NCI-H1436 (cell line): Measurements from ENCODE around the gene CCP110.
A peak's percentile ranks its signal among the peaks of the same experiment; 100 is the strongest.

ENCODE experiments used
- DNase-seq: peaks from one replicate; lab custom pipeline; 2025; lab: John Stamatoyannopoulos, UW

Gene CCP110

GRCh38 chr16:19599968-19600716 is 76.4 kb downstream of the CCP110 start:
- no peak for DNase-seq

- peak; percentile 22 for DNase-seq
Observed at GRCh38 chr16:19601083-19601976, 77.6 kb downstream of the CCP110 start.
